ENCODE measurements around the gene MAP2K5.
A peak's percentile ranks its signal among the peaks of the same experiment; 100 is the strongest.

Gene MAP2K5

GRCh38 chr15:67828969-67829646 lies 286.6 kb downstream of the MAP2K5 start:
- DNase-seq = no peak

GRCh38 chr15:67829647-67830504 lies 287.4 kb downstream of the MAP2K5 start:
- no peak for DNase-seq

GRCh38 chr15:67831363-67831762 lies 288.9 kb downstream of the MAP2K5 start:
- no peak for DNase-seq

- DNase-seq = peak; percentile 13
These were observed 289.6 kb downstream of the MAP2K5 start for GRCh38 chr15:67832031-67832551.

GRCh38 chr15:67832897-67833709 lies 290.6 kb downstream of the MAP2K5 start:
- DNase-seq = no peak

- peak; percentile 31 for DNase-seq
These were observed 291.4 kb downstream of the MAP2K5 start for GRCh38 chr15:67833710-67834511.

- no peak for DNase-seq
These were observed 292.2 kb downstream of the MAP2K5 start for GRCh38 chr15:67834581-67835296.

GRCh38 chr15:67835297-67836133 lies 293.0 kb downstream of the MAP2K5 start:
- DNase-seq = no peak

- DNase-seq = no peak
These were observed 293.6 kb downstream of the MAP2K5 start for GRCh38 chr15:67836134-67836455.

GRCh38 chr15:67836477-67836876 lies 294.0 kb downstream of the MAP2K5 start:
- peak; percentile 25 for DNase-seq

GRCh38 chr15:67836955-67837354 lies 294.5 kb downstream of the MAP2K5 start:
- DNase-seq = no peak

- DNase-seq = peak; percentile 17
These were observed 296.4 kb downstream of the MAP2K5 start for GRCh38 chr15:67838789-67839332.

- peak; percentile 53 for DNase-seq
These were observed 297.0 kb downstream of the MAP2K5 start for GRCh38 chr15:67839499-67839928.

- peak; percentile 91 for DNase-seq
These were observed 297.6 kb downstream of the MAP2K5 start, which contains the start of gene RNU6-1 for GRCh38 chr15:67839929-67840748. Gene RNU6-1 (minus strand): TSS chr15:67840045.

GRCh38 chr15:67840749-67841512 lies 298.4 kb downstream of the MAP2K5 start:
- peak; percentile 30 for DNase-seq

- DNase-seq = no peak
These were observed 298.9 kb downstream of the MAP2K5 start for GRCh38 chr15:67841513-67841762.

- no peak for DNase-seq
These were observed 300.6 kb downstream of the MAP2K5 start for GRCh38 chr15:67843092-67843501.

GRCh38 chr15:67843571-67844387 lies 301.3 kb downstream of the MAP2K5 start:
- peak; percentile 44 for DNase-seq
